ENCODE results near the gene TRAM2.
A peak's percentile ranks its signal among the peaks of the same experiment; 100 is the strongest.

Gene TRAM2

DNA sequence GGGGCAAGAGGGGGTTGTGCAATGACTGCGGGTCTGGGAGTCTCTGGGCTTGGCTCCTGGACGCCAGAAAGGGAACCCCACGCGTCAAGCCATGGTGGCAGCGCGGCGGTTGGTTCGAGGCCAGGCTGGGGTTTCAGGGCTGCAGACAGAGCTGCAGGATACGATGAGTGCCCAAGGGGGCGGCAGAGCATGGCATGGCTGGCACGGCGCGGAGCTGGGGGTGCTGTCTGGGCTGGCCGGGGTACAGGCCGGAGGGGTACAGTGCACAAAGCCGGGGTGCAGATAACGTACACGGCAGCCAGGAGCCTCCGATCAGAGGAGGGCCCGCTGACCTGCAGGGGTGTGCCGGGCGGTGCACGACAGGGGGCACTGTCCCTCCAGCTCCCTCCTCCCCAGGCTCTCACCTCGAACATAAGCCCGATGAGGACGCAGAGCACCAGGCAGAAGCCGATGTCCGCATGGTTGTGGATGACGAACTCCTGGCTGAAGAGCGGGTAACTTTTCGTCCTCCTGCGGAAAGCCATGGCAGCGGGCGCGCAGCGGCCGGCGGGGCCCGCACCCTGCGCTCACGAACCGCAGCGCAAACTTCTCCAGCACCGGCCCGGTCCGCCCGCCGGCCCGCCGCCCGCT is 353 bp downstream of the TRAM2 start:
- Histone ChIP-seq H3F3A (ENCODE audit: insufficient read depth) (peaks cover 9% of the 10 kb centered on the region), H3K4me3 (ENCODE audit: insufficient read depth, low read length, poor library complexity, severe bottlenecking) (peak overlapping the region; percentile 72), H3K4me2 (ENCODE audit: low read depth, low read length, poor library complexity, severe bottlenecking) (peak overlapping the region; percentile 58), H3K36me3 (ENCODE audit: low read length) (no peaks in the 10 kb centered on the region), H3K9me2 (replicated peaks; ENCODE audit: insufficient read depth, low read length) (no peaks in the 10 kb centered on the region), H3K27ac (ENCODE audit: low read depth, low read length) (no peak overlapping the region), H3K9me3 (ENCODE audit: insufficient read depth, low read length) (no peaks in the 10 kb centered on the region), H3K27me3 (ENCODE audit: low read length) (no peaks in the 10 kb centered on the region), H2AFZ (ENCODE audit: low read depth, low read length, severe bottlenecking) (peak overlapping the region; percentile 23), H3K79me2 (ENCODE audit: insufficient read depth, low read length) (no peaks in the 10 kb centered on the region), H3K9ac (ENCODE audit: low read length) (peak overlapping the region; percentile 80), H4K20me1 (ENCODE audit: low read depth, low read length) (no peaks in the 10 kb centered on the region)
- TF ChIP-seq EZH2phosphoT487 (conservative IDR thresholded peaks at IDR 0.05; ENCODE audit: low read length), result no peak
- peak; percentile 91 for TF ChIP-seq CTCF (IDR thresholded peaks at IDR 0.05; ENCODE audit: insufficient read depth, low read length, poor library complexity, severe bottlenecking)

- H4K20me1 ChIP-seq (ENCODE audit: low read depth, low read length), result no peaks in the 10 kb centered on the region
- peaks cover 9% of the 10 kb centered on the region for H3F3A ChIP-seq (ENCODE audit: insufficient read depth)
- peak overlapping the region; percentile 80 for H3K9ac ChIP-seq (ENCODE audit: low read length)
- H3K9me2 ChIP-seq (replicated peaks; ENCODE audit: insufficient read depth, low read length), result no peaks in the 10 kb centered on the region
- no peaks in the 10 kb centered on the region for H3K27me3 ChIP-seq (ENCODE audit: low read length)
- H3K4me3 ChIP-seq (ENCODE audit: insufficient read depth, low read length, poor library complexity, severe bottlenecking), result peak overlapping the region; percentile 72
- H3K27ac ChIP-seq (ENCODE audit: low read depth, low read length), result no peak overlapping the region
- no peaks in the 10 kb centered on the region for H3K9me3 ChIP-seq (ENCODE audit: insufficient read depth, low read length)
- no peaks in the 10 kb centered on the region for H3K79me2 ChIP-seq (ENCODE audit: insufficient read depth, low read length)
- peak overlapping the region; percentile 23 for H2AFZ ChIP-seq (ENCODE audit: low read depth, low read length, severe bottlenecking)
- TF ChIP-seq EZH2phosphoT487 (conservative IDR thresholded peaks at IDR 0.05; ENCODE audit: low read length) (no peak), CTCF (IDR thresholded peaks at IDR 0.05; ENCODE audit: insufficient read depth, low read length, poor library complexity, severe bottlenecking) (no peak)
- H3K36me3 ChIP-seq (ENCODE audit: low read length), result no peaks in the 10 kb centered on the region
- peak overlapping the region; percentile 58 for H3K4me2 ChIP-seq (ENCODE audit: low read depth, low read length, poor library complexity, severe bottlenecking)
Observed at GRCh38 chr6:52576054-52576391, 837 bp downstream of the TRAM2 start.

DNA sequence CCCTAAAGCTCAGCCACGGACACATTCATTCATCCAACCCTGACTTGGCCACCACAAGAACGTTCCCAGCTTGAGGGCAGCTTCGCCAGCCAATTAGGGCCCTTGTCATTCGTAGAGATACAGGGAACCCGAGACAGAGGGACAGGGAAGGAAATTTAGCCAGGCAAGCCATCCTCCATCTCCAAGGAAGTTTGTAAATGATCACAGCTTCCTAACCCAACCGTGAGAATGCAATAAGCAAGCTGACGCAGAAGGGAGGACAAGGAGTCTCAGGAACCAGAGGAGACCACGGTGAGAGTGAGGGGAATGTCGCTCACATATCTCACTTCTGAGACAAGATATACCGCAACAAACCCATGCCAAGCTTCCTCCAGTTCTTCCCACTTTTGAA is 1.4 kb downstream of the TRAM2 start:
- Histone ChIP-seq H2AFZ (ENCODE audit: low read depth, low read length, severe bottlenecking) (no peak overlapping the region), H3K9me3 (ENCODE audit: insufficient read depth, low read length) (no peaks in the 10 kb centered on the region), H3K4me3 (ENCODE audit: insufficient read depth, low read length, poor library complexity, severe bottlenecking) (no peak overlapping the region), H3F3A (ENCODE audit: insufficient read depth) (peaks cover 9% of the 10 kb centered on the region), H3K36me3 (ENCODE audit: low read length) (no peaks in the 10 kb centered on the region), H3K9ac (ENCODE audit: low read length) (no peak overlapping the region), H3K79me2 (ENCODE audit: insufficient read depth, low read length) (no peaks in the 10 kb centered on the region), H3K4me2 (ENCODE audit: low read depth, low read length, poor library complexity, severe bottlenecking) (peak overlapping the region; percentile 58), H4K20me1 (ENCODE audit: low read depth, low read length) (no peaks in the 10 kb centered on the region), H3K9me2 (replicated peaks; ENCODE audit: insufficient read depth, low read length) (no peaks in the 10 kb centered on the region), H3K27me3 (ENCODE audit: low read length) (no peaks in the 10 kb centered on the region), H3K27ac (ENCODE audit: low read depth, low read length) (no peak overlapping the region)
- TF ChIP-seq CTCF (IDR thresholded peaks at IDR 0.05; ENCODE audit: insufficient read depth, low read length, poor library complexity, severe bottlenecking) (no peak), EZH2phosphoT487 (conservative IDR thresholded peaks at IDR 0.05; ENCODE audit: low read length) (no peak)
